Erythroblast (primary cell): ENCODE results near the gene FAM20A.

ENCODE experiments used
- GATA1 ChIP-seq: IDR thresholded peaks from 2 replicates; pipeline ENCODE4 v1.6.1; 2011; ENCODE audit warnings: low read depth, mild to moderate bottlenecking, control low read depth, low read length, moderate library complexity
- POLR2A ChIP-seq: IDR thresholded peaks from 2 replicates; pipeline ENCODE4 v1.6.1; 2011; ENCODE audit warnings: mild to moderate bottlenecking, low read length

- TF ChIP-seq POLR2A, result no peak
- TF ChIP-seq GATA1, result no peak
Observed at GRCh38 chr17:68511254-68511670, 89.9 kb downstream of the FAM20A start.
